ENCODE data around the gene GNAT3. TPM values are rescaled to one million over a fixed set of nuclear protein-coding genes. Genes with fewer than 3 reads are reported as not detected.

Gene GNAT3
- total RNA-seq, 1 experiment from 2014 or later, result not detected

GRCh38 chr7:80537091-80537490 is 25.2 kb upstream of the GNAT3 start:
- Histone ChIP-seq H3K27me3 (ENCODE audit: insufficient read depth, low read length) (no peaks in the 10 kb centered on the region), H2AFZ (ENCODE audit: low read depth, low read length, poor library complexity, severe bottlenecking) (no peak overlapping the region), H3K9ac (ENCODE audit: low read length) (no peak overlapping the region), H3K36me3 (ENCODE audit: control insufficient read depth in 1 of 2, insufficient read depth in 2 of 2, low read length in 2 of 2) (no peaks in the 10 kb centered on the region), H4K20me1 (ENCODE audit: insufficient read depth) (no peaks in the 10 kb centered on the region), H3K9me3 (ENCODE audit: control insufficient read depth in 1 of 2, insufficient read depth in 1 of 2, low read depth in 1 of 2, low read length in 2 of 2) (no peaks in the 10 kb centered on the region), H3K4me1 (ENCODE audit: control insufficient read depth in 1 of 2, insufficient read depth in 2 of 2, low read length in 2 of 2) (no peaks in the 10 kb centered on the region), H3K9me2 (ENCODE audit: insufficient read depth) (no peaks in the 10 kb centered on the region), H3K4me2 (ENCODE audit: low read length) (no peak overlapping the region), H3K27ac (ENCODE audit: low read depth, low read length) (no peak overlapping the region), H3K4me3 (replicated peaks in 1 of 2; ENCODE audit: low read depth in 1 of 2, low read length in 2 of 2) (no peak overlapping the region), H3K79me2 (ENCODE audit: insufficient read depth, low read length) (no peaks in the 10 kb centered on the region)
- ChIA-PET CTCF (no interaction called here), RAD21 (ENCODE audit: low non-redundant PET in 1 of 2, low total read pairs in 2 of 2, uncharacterized antibody in 2 of 2, unreplicated experiment in 2 of 2) (no interaction called here), POLR2A (no interaction called here)
- no peak for ATAC-seq
- no peak for DNase-seq (ENCODE audit: low read depth, low spot score)
- no TSS peak for BruUV-seq (replicated peaks)
- TF ChIP-seq POLR2A (IDR thresholded peaks at IDR 0.05; ENCODE audit: borderline replicate concordance, extremely low read depth, insufficient read depth, insufficient read length), result no peak
- intact Hi-C loops (cut with micrococcal nuclease), result no loop called here

DNA sequence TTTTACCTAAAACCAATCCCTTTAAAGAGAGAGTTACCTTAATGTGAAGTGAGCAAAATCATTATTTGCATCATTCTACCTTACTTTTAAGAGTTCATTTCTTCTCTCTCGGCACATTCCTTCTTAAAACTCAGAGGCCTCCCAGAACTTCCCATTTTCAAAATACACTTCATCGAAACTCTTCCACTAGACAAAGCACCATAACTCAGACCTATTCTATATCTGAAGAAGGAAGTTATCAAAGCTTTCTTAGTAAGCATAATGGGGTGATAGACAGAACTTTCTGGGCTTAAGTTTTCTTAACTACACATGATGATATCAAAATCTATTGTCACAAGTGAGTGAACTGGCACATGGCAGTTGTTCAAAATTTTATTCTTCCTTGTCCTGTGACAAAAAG is 24.6 kb upstream of the GNAT3 start:
- H3K79me2 ChIP-seq (ENCODE audit: insufficient read depth, low read length), result no peaks in the 10 kb centered on the region
- H3K9ac ChIP-seq (ENCODE audit: low read length), result no peak overlapping the region
- TF ChIP-seq ZFX (IDR thresholded peaks at IDR 0.05) (no peak), CBX3 (IDR thresholded peaks at IDR 0.05; ENCODE audit: low read depth) (no peak), POLR2A (IDR thresholded peaks at IDR 0.05; ENCODE audit: borderline replicate concordance, extremely low read depth, insufficient read depth, insufficient read length) (no peak), EGR1 (IDR thresholded peaks at IDR 0.05; ENCODE audit: low read depth) (no peak), ATF3 (IDR thresholded peaks at IDR 0.05) (no peak), EZH2phosphoT487 (IDR thresholded peaks at IDR 0.05; ENCODE audit: borderline replicate concordance) (no peak), JUND (IDR thresholded peaks at IDR 0.05) (no peak), POLR2AphosphoS5 (IDR thresholded peaks at IDR 0.05; ENCODE audit: low read depth, low read length) (no peak), ZNF274 (IDR thresholded peaks at IDR 0.05; ENCODE audit: low read depth, low read length) (no peak), CEBPB (IDR thresholded peaks at IDR 0.05; ENCODE audit: low read depth) (no peak), SRF (IDR thresholded peaks at IDR 0.05; ENCODE audit: low read depth) (no peak), SIN3A (IDR thresholded peaks at IDR 0.05; ENCODE audit: low read depth) (no peak), YY1 (IDR thresholded peaks at IDR 0.05; ENCODE audit: extremely low read depth, insufficient replicate concordance, low read depth, low read length) (no peak)
- TF ChIP-seq, protein P1, sequence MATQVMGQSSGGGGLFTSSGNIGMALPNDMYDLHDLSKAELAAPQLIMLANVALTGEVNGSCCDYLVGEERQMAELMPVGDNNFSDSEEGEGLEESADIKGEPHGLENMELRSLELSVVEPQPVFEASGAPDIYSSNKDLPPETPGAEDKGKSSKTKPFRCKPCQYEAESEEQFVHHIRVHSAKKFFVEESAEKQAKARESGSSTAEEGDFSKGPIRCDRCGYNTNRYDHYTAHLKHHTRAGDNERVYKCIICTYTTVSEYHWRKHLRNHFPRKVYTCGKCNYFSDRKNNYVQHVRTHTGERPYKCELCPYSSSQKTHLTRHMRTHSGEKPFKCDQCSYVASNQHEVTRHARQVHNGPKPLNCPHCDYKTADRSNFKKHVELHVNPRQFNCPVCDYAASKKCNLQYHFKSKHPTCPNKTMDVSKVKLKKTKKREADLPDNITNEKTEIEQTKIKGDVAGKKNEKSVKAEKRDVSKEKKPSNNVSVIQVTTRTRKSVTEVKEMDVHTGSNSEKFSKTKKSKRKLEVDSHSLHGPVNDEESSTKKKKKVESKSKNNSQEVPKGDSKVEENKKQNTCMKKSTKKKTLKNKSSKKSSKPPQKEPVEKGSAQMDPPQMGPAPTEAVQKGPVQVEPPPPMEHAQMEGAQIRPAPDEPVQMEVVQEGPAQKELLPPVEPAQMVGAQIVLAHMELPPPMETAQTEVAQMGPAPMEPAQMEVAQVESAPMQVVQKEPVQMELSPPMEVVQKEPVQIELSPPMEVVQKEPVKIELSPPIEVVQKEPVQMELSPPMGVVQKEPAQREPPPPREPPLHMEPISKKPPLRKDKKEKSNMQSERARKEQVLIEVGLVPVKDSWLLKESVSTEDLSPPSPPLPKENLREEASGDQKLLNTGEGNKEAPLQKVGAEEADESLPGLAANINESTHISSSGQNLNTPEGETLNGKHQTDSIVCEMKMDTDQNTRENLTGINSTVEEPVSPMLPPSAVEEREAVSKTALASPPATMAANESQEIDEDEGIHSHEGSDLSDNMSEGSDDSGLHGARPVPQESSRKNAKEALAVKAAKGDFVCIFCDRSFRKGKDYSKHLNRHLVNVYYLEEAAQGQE (IDR thresholded peaks at IDR 0.05; ENCODE audit: low read depth), result no peak
- TF ChIP-seq, protein P2, sequence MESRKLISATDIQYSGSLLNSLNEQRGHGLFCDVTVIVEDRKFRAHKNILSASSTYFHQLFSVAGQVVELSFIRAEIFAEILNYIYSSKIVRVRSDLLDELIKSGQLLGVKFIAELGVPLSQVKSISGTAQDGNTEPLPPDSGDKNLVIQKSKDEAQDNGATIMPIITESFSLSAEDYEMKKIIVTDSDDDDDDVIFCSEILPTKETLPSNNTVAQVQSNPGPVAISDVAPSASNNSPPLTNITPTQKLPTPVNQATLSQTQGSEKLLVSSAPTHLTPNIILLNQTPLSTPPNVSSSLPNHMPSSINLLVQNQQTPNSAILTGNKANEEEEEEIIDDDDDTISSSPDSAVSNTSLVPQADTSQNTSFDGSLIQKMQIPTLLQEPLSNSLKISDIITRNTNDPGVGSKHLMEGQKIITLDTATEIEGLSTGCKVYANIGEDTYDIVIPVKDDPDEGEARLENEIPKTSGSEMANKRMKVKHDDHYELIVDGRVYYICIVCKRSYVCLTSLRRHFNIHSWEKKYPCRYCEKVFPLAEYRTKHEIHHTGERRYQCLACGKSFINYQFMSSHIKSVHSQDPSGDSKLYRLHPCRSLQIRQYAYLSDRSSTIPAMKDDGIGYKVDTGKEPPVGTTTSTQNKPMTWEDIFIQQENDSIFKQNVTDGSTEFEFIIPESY (IDR thresholded peaks at IDR 0.05; ENCODE audit: extremely low read depth, insufficient replicate concordance, low read length), result no peak
- no peaks in the 10 kb centered on the region for H3K9me2 ChIP-seq (ENCODE audit: insufficient read depth)
- CTCF ChIA-PET, result no interaction called here
- H3K36me3 ChIP-seq (ENCODE audit: control insufficient read depth in 1 of 2, insufficient read depth in 2 of 2, low read length in 2 of 2), result no peaks in the 10 kb centered on the region
- H3K9me3 ChIP-seq (ENCODE audit: control insufficient read depth in 1 of 2, insufficient read depth in 1 of 2, low read depth in 1 of 2, low read length in 2 of 2), result no peaks in the 10 kb centered on the region
- no peaks in the 10 kb centered on the region for H4K20me1 ChIP-seq (ENCODE audit: insufficient read depth)
- intact Hi-C loops (cut with micrococcal nuclease), result no loop called here
- DNase-seq (ENCODE audit: low read depth, low spot score) (no peak), ATAC-seq (no peak)
- no peak overlapping the region for H3K4me3 ChIP-seq (replicated peaks in 1 of 2; ENCODE audit: low read depth in 1 of 2, low read length in 2 of 2)
- H3K4me2 ChIP-seq (ENCODE audit: low read length), result no peak overlapping the region
- RAD21 ChIA-PET (ENCODE audit: low non-redundant PET in 1 of 2, low total read pairs in 2 of 2, uncharacterized antibody in 2 of 2, unreplicated experiment in 2 of 2), result no interaction called here
- POLR2A ChIA-PET, result no interaction called here
- H3K4me1 ChIP-seq (ENCODE audit: control insufficient read depth in 1 of 2, insufficient read depth in 2 of 2, low read length in 2 of 2), result no peaks in the 10 kb centered on the region
- no TSS peak for BruUV-seq (replicated peaks)
- H3K27me3 ChIP-seq (ENCODE audit: insufficient read depth, low read length), result no peaks in the 10 kb centered on the region
- no peak overlapping the region for H3K27ac ChIP-seq (ENCODE audit: low read depth, low read length)
- no peak overlapping the region for H2AFZ ChIP-seq (ENCODE audit: low read depth, low read length, poor library complexity, severe bottlenecking)

Measured in HCT116 (cell line).